ENCODE measurements around the gene CFAP221.
"Not testable (repeated sequence)": the region's sequence is repeated elsewhere in the genome, so short reads cannot be mapped to it uniquely, and the experiment has no call there.

The CFAP221 gene

DNA sequence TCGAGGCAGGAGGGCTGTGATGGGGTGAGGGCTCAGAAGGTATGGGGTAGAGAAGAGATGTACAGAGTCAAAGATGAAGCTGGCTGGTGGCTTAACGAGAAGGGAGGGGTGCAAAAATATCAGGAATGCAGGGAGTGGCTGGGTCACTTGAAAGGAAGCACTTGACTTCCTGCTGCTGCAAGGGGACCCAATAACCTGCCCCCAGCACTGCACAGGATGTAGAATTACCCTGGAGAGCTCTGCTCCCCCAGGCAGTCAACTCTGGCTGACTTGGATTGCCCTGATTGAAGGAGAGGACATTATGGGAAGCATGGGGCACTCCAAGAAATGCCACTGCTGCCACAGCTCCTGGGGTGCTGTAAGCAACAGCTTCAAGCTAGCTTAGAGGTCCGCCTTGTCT, 41.8 kb downstream of the CFAP221 start:
- H3K36me3 ChIP-seq (ENCODE audit: control insufficient read depth, insufficient read depth, low read length) = no peaks in the 10 kb centered on the region
- no peak overlapping the region for H3K27ac ChIP-seq (ENCODE audit: low read depth, low read length)
- H3K4me1 ChIP-seq (ENCODE audit: control insufficient read depth, insufficient read depth, low read length) = no peaks in the 10 kb centered on the region
- H3K27me3 ChIP-seq (ENCODE audit: control insufficient read depth, insufficient read depth, low read length) = no peaks in the 10 kb centered on the region
- H3K9ac ChIP-seq (ENCODE audit: low read depth, low read length) = no peak overlapping the region
- H3K4me3 ChIP-seq (ENCODE audit: low read depth, low read length) = no peak overlapping the region
- no peaks in the 10 kb centered on the region for H3K9me3 ChIP-seq (ENCODE audit: control insufficient read depth, insufficient read depth, low read length)

DNA sequence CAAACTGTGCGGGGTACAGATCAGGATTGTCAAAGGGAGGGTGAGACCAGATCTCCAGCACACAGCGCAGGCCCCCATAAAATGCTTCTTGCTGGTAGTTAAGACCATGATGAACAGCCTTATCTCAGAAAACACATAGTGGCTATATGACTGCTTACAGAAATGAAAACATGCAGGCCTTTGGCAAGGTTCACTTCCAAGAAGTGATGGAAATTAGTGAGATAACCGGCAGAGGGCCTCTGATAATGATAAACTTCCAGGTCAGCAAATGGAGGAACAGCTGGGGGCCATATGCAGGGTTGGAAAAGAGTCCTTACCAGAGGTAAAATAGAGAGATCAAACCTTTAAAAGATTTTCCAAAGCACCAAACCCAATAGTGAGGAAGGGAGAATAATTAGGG, 46.6 kb downstream of the CFAP221 start:
- no peak overlapping the region for H3K27ac ChIP-seq (ENCODE audit: low read depth, low read length)
- H3K9me3 ChIP-seq (ENCODE audit: control insufficient read depth, insufficient read depth, low read length) = no peaks in the 10 kb centered on the region
- no peaks in the 10 kb centered on the region for H3K27me3 ChIP-seq (ENCODE audit: control insufficient read depth, insufficient read depth, low read length)
- H3K36me3 ChIP-seq (ENCODE audit: control insufficient read depth, insufficient read depth, low read length) = no peaks in the 10 kb centered on the region
- no peak overlapping the region for H3K4me3 ChIP-seq (ENCODE audit: low read depth, low read length)
- no peaks in the 10 kb centered on the region for H3K4me1 ChIP-seq (ENCODE audit: control insufficient read depth, insufficient read depth, low read length)
- no peak overlapping the region for H3K9ac ChIP-seq (ENCODE audit: low read depth, low read length)

DNA sequence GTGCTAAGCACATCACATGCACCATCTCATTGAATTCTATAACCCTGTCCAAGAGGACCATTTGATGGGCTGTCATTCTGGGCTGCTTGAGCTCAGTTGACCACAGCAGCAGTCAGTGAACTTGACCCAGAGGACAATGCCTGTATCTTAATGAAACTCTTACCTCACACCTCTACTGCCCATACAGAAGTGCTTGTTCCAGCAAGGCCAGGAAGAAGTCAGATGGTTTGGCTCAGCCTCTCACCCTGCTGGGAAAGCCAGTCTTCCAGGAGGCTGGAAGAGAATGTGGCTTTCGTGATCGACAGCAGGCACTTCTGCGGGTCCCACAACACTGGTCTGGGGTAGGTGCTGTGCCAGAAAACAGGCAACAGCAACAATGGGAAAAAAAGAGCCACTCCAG, 47.3 kb downstream of the CFAP221 start:
- H3K9me3 ChIP-seq (ENCODE audit: control insufficient read depth, insufficient read depth, low read length) = no peaks in the 10 kb centered on the region
- H3K27ac ChIP-seq (ENCODE audit: low read depth, low read length) = no peak overlapping the region
- no peaks in the 10 kb centered on the region for H3K27me3 ChIP-seq (ENCODE audit: control insufficient read depth, insufficient read depth, low read length)
- H3K9ac ChIP-seq (ENCODE audit: low read depth, low read length) = no peak overlapping the region
- H3K4me3 ChIP-seq (ENCODE audit: low read depth, low read length) = no peak overlapping the region
- no peaks in the 10 kb centered on the region for H3K4me1 ChIP-seq (ENCODE audit: control insufficient read depth, insufficient read depth, low read length)
- H3K36me3 ChIP-seq (ENCODE audit: control insufficient read depth, insufficient read depth, low read length) = no peaks in the 10 kb centered on the region

DNA sequence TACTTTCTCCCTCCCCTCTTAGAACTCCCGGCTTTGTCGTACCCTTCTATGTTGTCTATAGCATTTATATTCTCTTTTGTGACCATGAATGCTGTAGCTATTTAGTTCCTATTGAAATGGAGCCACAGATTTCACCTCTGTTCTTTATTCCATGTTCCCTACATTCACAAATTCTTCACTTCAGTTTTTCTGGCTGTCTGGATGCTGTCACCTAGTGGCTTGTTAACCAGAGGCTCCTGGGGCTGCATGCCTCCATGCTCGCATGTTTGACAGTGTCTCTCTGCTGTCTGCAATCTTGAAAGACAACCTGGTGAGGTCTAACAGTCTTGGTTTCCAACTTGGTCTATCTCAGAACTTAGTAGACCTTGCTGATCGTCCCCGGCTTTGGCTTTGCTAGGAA, 48.2 kb downstream of the CFAP221 start:
- H3K36me3 ChIP-seq (ENCODE audit: control insufficient read depth, insufficient read depth, low read length) = no peaks in the 10 kb centered on the region
- no peak overlapping the region for H3K4me3 ChIP-seq (ENCODE audit: low read depth, low read length)
- H3K9ac ChIP-seq (ENCODE audit: low read depth, low read length) = no peak overlapping the region
- H3K27me3 ChIP-seq (ENCODE audit: control insufficient read depth, insufficient read depth, low read length) = no peaks in the 10 kb centered on the region
- H3K27ac ChIP-seq (ENCODE audit: low read depth, low read length) = no peak overlapping the region
- no peaks in the 10 kb centered on the region for H3K4me1 ChIP-seq (ENCODE audit: control insufficient read depth, insufficient read depth, low read length)
- H3K9me3 ChIP-seq (ENCODE audit: control insufficient read depth, insufficient read depth, low read length) = no peaks in the 10 kb centered on the region

DNA sequence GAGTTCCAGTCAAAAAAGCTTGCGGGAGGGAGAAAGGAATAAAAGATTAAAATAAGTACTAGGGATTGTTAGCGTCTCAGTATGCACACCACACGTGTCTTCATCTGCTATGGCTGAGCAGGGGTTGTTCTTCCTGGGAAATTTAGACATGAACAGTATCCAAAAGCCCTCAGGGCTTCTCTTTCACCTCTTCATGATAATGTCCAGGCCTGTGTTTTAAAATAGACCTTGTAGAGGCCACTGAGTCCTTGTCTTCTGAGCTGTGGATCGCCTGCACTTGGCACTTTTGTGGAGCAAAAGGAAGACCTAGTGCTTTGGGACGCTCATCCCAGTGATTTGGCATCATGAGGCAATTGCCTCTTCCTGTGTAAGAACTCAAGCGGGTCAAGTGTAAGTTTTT, 52.4 kb downstream of the CFAP221 start:
- no peaks in the 10 kb centered on the region for H3K36me3 ChIP-seq (ENCODE audit: control insufficient read depth, insufficient read depth, low read length)
- no peak overlapping the region for H3K9ac ChIP-seq (ENCODE audit: low read depth, low read length)
- H3K9me3 ChIP-seq (ENCODE audit: control insufficient read depth, insufficient read depth, low read length) = no peaks in the 10 kb centered on the region
- H3K27ac ChIP-seq (ENCODE audit: low read depth, low read length) = no peak overlapping the region
- no peak overlapping the region for H3K4me3 ChIP-seq (ENCODE audit: low read depth, low read length)
- peaks cover 3% of the 10 kb centered on the region for H3K4me1 ChIP-seq (ENCODE audit: control insufficient read depth, insufficient read depth, low read length)
- H3K27me3 ChIP-seq (ENCODE audit: control insufficient read depth, insufficient read depth, low read length) = no peaks in the 10 kb centered on the region

DNA sequence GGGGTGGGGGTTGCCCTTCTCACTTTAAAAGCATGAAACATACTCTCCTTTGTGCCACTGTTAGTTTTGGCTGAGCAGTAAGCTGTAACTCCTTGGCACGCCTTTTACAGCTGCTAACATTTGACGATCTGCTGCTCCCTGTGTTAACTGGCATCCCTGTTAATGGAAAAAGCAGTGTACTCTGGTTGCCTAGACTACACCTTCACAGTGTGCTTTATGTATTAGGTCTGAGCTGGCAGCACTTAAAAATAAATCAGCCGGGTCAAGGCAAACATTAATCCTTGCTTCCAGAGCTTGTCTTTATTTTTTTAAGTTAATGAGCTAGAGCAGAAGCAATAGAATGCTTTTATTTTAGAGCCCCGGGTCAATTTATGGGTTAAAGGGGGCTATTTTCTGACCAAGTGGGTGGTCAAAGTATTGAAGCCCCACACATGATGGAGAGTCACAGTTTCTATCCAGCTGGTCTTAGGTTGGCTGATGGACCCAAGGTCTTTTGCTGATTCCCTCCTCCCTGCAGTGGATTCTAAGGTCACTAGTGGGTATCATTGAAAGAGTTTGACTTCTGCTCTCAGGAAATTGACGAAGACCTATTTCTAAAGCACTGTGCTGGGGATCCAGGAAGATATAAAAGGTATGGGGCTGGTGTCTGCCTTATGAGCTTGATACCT, 54.5 kb downstream of the CFAP221 start:
- Histone ChIP-seq H3K27ac (ENCODE audit: low read depth, low read length) (no peak overlapping the region), H3K9me3 (ENCODE audit: control insufficient read depth, insufficient read depth, low read length) (no peaks in the 10 kb centered on the region), H3K36me3 (ENCODE audit: control insufficient read depth, insufficient read depth, low read length) (no peaks in the 10 kb centered on the region), H3K4me1 (ENCODE audit: control insufficient read depth, insufficient read depth, low read length) (peaks cover 3% of the 10 kb centered on the region), H3K9ac (ENCODE audit: low read depth, low read length) (no peak overlapping the region), H3K27me3 (ENCODE audit: control insufficient read depth, insufficient read depth, low read length) (no peaks in the 10 kb centered on the region), H3K4me3 (ENCODE audit: low read depth, low read length) (no peak overlapping the region)

DNA sequence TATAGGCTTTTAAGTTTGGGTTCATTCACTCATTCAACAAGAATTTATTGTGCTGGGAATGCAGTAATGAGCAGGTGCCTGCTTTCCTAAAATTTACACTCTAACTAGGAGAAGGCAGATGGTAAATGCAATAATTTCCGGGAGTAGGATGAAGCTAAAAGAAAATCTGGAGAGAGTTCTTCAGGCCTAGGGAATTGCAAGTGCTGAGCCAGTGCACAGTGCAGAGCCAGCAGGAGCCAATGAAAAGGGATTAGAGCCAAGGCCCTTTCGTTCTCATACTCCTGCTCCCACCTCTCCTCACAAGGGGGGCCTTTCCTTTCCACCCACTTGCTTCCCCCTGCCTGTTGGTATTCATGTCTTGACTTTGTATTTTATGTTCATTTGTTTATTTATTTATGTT, 55.1 kb downstream of the CFAP221 start:
- Histone ChIP-seq H3K4me3 (ENCODE audit: low read depth, low read length) (no peak overlapping the region), H3K27me3 (ENCODE audit: control insufficient read depth, insufficient read depth, low read length) (no peaks in the 10 kb centered on the region), H3K4me1 (ENCODE audit: control insufficient read depth, insufficient read depth, low read length) (peaks cover 3% of the 10 kb centered on the region), H3K36me3 (ENCODE audit: control insufficient read depth, insufficient read depth, low read length) (no peaks in the 10 kb centered on the region), H3K27ac (ENCODE audit: low read depth, low read length) (no peak overlapping the region), H3K9ac (ENCODE audit: low read depth, low read length) (no peak overlapping the region), H3K9me3 (ENCODE audit: control insufficient read depth, insufficient read depth, low read length) (no peaks in the 10 kb centered on the region)

DNA sequence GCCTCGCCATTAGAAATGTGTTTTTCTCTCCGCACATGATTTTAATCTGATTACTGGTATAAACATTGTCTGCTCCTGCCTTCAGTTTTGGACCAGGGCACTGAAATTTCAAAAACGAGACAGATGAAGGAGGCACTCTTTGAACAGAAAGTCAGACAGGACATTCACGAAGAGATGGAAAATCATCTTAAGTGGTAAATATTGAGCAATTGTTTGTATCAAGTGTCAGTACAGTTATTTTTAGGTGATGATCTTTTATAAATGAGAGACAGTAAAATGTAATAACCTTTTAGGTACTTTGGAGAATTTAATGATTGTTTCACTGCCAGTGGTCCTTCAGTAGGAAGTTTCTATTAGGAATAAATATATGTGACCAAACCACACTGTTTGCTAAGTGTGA, 60.8 kb downstream of the CFAP221 start:
- no peaks in the 10 kb centered on the region for H3K36me3 ChIP-seq (ENCODE audit: control insufficient read depth, insufficient read depth, low read length)
- H3K27me3 ChIP-seq (ENCODE audit: control insufficient read depth, insufficient read depth, low read length) = no peaks in the 10 kb centered on the region
- no peaks in the 10 kb centered on the region for H3K9me3 ChIP-seq (ENCODE audit: control insufficient read depth, insufficient read depth, low read length)
- no peak overlapping the region for H3K27ac ChIP-seq (ENCODE audit: low read depth, low read length)
- no peak overlapping the region for H3K4me3 ChIP-seq (ENCODE audit: low read depth, low read length)
- H3K9ac ChIP-seq (ENCODE audit: low read depth, low read length) = no peak overlapping the region
- H3K4me1 ChIP-seq (ENCODE audit: control insufficient read depth, insufficient read depth, low read length) = no peaks in the 10 kb centered on the region

DNA sequence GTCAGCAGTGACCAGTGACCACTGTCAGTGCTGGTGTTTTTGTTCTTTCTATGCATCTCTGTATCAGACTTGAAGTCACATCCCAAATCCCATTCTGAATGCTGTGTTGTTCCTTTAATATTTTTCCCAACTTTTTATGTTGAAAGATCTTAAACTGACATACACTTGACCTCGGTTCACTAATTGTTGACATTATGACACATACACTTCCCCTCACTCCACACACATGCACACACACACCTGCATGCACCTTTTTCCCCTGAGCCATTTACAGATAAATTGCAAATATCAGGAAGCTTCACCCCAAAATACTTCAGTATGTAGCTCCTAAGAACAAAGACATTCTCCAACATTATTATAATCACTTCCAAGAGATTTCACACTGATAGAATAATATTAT, 62.4 kb downstream of the CFAP221 start:
- H3K9ac ChIP-seq (ENCODE audit: low read depth, low read length) = no peak overlapping the region

DNA sequence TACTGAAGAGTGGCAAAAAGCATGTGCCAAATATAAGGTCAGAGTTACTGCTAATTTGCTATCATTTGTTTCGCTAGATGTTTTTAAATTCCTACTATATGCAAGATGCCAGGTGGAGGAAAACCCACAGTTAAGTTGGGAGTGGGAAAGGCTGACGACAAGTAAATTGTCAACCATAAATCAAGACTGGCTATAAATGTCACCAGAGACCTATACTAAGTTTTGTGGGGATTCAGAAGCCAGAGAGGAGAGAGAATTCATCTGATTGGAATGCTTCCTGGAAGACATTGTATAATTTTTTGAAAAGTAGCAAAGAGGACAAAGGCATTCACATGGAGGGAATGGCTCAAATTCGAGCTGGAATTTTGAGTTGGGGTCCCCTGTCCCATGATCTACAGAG, 64.3 kb downstream of the CFAP221 start:
- H3K36me3 ChIP-seq (ENCODE audit: control insufficient read depth, insufficient read depth, low read length) = no peaks in the 10 kb centered on the region
- H3K27ac ChIP-seq (ENCODE audit: low read depth, low read length) = no peak overlapping the region
- H3K9ac ChIP-seq (ENCODE audit: low read depth, low read length) = no peak overlapping the region
- no peaks in the 10 kb centered on the region for H3K27me3 ChIP-seq (ENCODE audit: control insufficient read depth, insufficient read depth, low read length)
- no peaks in the 10 kb centered on the region for H3K9me3 ChIP-seq (ENCODE audit: control insufficient read depth, insufficient read depth, low read length)
- H3K4me1 ChIP-seq (ENCODE audit: control insufficient read depth, insufficient read depth, low read length) = no peaks in the 10 kb centered on the region
- no peak overlapping the region for H3K4me3 ChIP-seq (ENCODE audit: low read depth, low read length)

More for the DNA sequence above, 62.4 kb downstream of the CFAP221 start:
- Histone ChIP-seq H3K27me3 (ENCODE audit: control insufficient read depth, insufficient read depth, low read length) (no peaks in the 10 kb centered on the region), H3K4me3 (ENCODE audit: low read depth, low read length) (no peak overlapping the region), H3K9me3 (ENCODE audit: control insufficient read depth, insufficient read depth, low read length) (no peaks in the 10 kb centered on the region), H3K27ac (ENCODE audit: low read depth, low read length) (no peak overlapping the region), H3K36me3 (ENCODE audit: control insufficient read depth, insufficient read depth, low read length) (no peaks in the 10 kb centered on the region), H3K4me1 (ENCODE audit: control insufficient read depth, insufficient read depth, low read length) (no peaks in the 10 kb centered on the region)

DNA sequence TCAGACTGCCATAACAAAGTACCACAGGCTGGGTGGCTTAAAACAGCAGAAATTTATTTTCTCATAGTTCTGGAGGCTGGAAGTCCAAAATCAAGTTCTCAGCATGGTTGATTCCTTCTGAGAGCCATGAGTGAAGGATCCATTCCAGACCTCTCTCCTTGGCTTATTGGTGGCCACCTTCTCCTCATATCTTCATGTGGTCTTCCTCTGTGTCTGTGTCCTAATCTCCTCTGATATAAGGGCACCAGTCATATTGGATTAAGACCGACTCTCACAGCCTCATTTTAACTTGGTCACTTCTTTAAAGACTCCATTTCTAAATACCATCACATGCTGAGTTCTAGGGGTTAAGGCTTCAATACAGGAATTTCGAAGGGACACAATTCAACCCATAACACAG, 65.1 kb downstream of the CFAP221 start:
- no peaks in the 10 kb centered on the region for H3K27me3 ChIP-seq (ENCODE audit: control insufficient read depth, insufficient read depth, low read length)
- H3K36me3 ChIP-seq (ENCODE audit: control insufficient read depth, insufficient read depth, low read length) = no peaks in the 10 kb centered on the region
- no peak overlapping the region for H3K4me3 ChIP-seq (ENCODE audit: low read depth, low read length)
- H3K9me3 ChIP-seq (ENCODE audit: control insufficient read depth, insufficient read depth, low read length) = peaks cover 4% of the 10 kb centered on the region
- no peaks in the 10 kb centered on the region for H3K4me1 ChIP-seq (ENCODE audit: control insufficient read depth, insufficient read depth, low read length)
- no peak overlapping the region for H3K9ac ChIP-seq (ENCODE audit: low read depth, low read length)
- no peak overlapping the region for H3K27ac ChIP-seq (ENCODE audit: low read depth, low read length)

DNA sequence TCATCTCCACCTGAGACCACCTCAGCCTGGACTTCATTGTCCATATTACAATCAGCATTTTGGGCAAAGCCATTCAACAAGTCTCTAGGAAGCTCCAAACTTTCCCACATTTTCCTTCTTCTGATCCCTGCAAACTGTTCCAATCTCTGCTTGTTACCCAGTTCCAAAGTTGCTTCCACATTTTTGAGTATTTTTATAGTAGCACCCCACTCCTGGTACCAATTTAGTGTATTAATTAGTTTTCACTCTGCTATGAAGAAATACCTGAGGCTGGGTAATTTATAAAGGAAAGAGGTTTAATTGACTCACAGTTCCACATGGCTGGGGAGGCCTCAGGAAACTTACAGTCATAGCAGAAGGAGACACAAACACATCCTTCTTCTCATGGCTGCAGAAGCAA, 69.9 kb downstream of the CFAP221 start:
- H3K4me1 ChIP-seq (ENCODE audit: control insufficient read depth, insufficient read depth, low read length); H3K9ac ChIP-seq (ENCODE audit: low read depth, low read length); H3K27me3 ChIP-seq (ENCODE audit: control insufficient read depth, insufficient read depth, low read length); H3K36me3 ChIP-seq (ENCODE audit: control insufficient read depth, insufficient read depth, low read length); H3K4me3 ChIP-seq (ENCODE audit: low read depth, low read length); H3K27ac ChIP-seq (ENCODE audit: low read depth, low read length): not testable (repeated sequence)
- H3K9me3 ChIP-seq (ENCODE audit: control insufficient read depth, insufficient read depth, low read length) = peaks cover 12% of the 10 kb centered on the region
